ENCODE data around the gene CDH19. TPM values are rescaled to one million over a fixed set of nuclear protein-coding genes. Genes with fewer than 3 reads are reported as not detected.

Gene CDH19
- total and polyA plus RNA-seq, 7 experiments from 2014 or later = not detected

DNA sequence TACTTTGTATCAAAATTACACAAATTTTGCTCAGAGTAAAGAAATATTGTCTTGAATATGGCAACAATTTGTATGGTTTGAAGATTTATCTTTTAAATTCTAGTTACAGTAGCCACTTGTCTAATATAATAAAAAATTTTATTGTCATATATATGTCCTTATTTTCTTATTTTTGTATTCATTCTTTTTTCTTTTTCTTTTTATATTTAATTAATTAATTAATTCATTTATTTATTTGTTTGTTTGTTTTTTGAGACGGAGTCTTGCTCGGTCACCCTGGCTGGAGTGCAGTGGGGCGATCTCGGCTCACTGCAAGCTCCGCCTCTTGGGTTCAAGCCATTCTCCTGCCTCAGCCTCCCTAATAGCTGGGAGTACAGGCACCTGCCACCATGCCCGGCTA is 3.7 kb upstream of the CDH19 start:
- H3K27me3 ChIP-seq (ENCODE audit: control insufficient read depth in 2 of 2, insufficient read depth in 2 of 2, low read length in 2 of 2) = no peaks in the 10 kb centered on the region
- no peaks in the 10 kb centered on the region for H3K9me3 ChIP-seq (ENCODE audit: control insufficient read depth in 2 of 3, low read length in 3 of 3)
- Mint-ChIP-seq H3K27me3 (no peaks in the 10 kb centered on the region), H3K27ac (no peak overlapping the region), H3K36me3 (no peaks in the 10 kb centered on the region), H3K9me3 (peaks cover 0 to 9% (median 0%) of the 10 kb centered on the region in 11 donors), H3K4me3 (no peak overlapping the region), H3K4me1 (no peaks in the 10 kb centered on the region)
- ATAC-seq (no peak), DNase-seq (no peak)
- intact Hi-C loops (cut with micrococcal nuclease) = no loop called here
- H3K27ac ChIP-seq (ENCODE audit: low read depth, low read length) = no peak overlapping the region
- ChIA-PET POLR2A (no interaction called here), CTCF (no interaction called here)
- no peaks in the 10 kb centered on the region for H3K4me1 ChIP-seq (ENCODE audit: control insufficient read depth in 2 of 2, insufficient read depth in 2 of 2, low read length in 2 of 2)
- H3K36me3 ChIP-seq (ENCODE audit: control insufficient read depth in 2 of 3, insufficient read depth in 3 of 3, low read length in 3 of 3) = no peaks in the 10 kb centered on the region
- H3K4me3 ChIP-seq (ENCODE audit: low read length) = no peak overlapping the region

DNA sequence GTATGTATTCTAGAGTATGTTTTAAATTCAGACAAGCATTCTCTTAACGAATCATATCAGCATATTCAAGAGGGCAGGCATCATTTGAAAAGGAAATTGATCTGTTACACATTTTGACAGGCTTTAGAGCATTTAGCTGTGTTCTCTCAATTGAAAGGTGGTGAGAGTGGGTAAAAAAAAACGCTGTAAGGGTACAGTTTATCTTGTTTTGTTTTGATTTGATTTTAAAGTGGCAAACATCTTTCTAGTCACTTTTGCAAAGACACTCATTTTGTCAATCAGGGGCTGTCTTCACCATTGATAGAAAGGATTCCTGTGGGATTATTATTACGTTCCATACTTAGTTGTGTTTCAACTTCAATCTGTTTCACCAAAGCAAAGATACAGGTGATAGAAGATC is 2.2 kb downstream of the CDH19 start:
- no peak for DNase-seq

DNA sequence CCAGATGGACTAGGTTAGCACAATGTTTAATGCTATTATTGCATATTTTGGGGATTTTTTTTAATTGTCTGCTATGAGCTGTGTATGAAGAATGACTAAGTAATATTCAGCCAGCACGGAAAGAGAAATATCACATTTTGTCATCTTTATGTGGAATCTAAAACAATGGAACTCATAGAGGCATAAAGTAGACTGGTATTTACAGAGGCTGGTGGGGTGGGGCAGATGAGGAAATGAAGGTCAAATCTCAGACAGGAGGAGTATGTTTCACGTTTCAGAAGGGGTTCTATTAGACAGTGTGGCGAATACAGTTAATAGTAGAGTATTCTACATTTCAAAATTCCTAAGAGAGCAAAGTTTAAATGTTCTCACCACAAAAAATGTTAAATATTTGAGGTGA is 4.7 kb downstream of the CDH19 start:
- H3K4me3 Mint-ChIP-seq = no peak overlapping the region

More for the DNA sequence above, 2.2 kb downstream of the CDH19 start:
- Histone ChIP-seq H3K4me3 (ENCODE audit: low read length) (no peak overlapping the region), H3K9me3 (ENCODE audit: control insufficient read depth in 2 of 3, low read length in 3 of 3) (no peaks in the 10 kb centered on the region), H3K4me1 (ENCODE audit: control insufficient read depth in 2 of 2, insufficient read depth in 2 of 2, low read length in 2 of 2) (no peaks in the 10 kb centered on the region), H3K27me3 (ENCODE audit: control insufficient read depth in 2 of 2, insufficient read depth in 2 of 2, low read length in 2 of 2) (no peaks in the 10 kb centered on the region), H3K36me3 (ENCODE audit: control insufficient read depth in 2 of 3, insufficient read depth in 3 of 3, low read length in 3 of 3) (no peaks in the 10 kb centered on the region), H3K27ac (ENCODE audit: low read depth, low read length) (no peak overlapping the region)
- Mint-ChIP-seq H3K36me3 (no peaks in the 10 kb centered on the region), H3K27me3 (no peaks in the 10 kb centered on the region), H3K4me3 (no peak overlapping the region), H3K9me3 (peaks cover 0 to 12% (median 3%) of the 10 kb centered on the region in 11 donors), H3K4me1 (no peaks in the 10 kb centered on the region), H3K27ac (no peak overlapping the region)
- POLR2A ChIA-PET = no interaction called here
- intact Hi-C loops (cut with micrococcal nuclease) = no loop called here
- CTCF ChIA-PET = no interaction called here
- ATAC-seq = no peak

DNA sequence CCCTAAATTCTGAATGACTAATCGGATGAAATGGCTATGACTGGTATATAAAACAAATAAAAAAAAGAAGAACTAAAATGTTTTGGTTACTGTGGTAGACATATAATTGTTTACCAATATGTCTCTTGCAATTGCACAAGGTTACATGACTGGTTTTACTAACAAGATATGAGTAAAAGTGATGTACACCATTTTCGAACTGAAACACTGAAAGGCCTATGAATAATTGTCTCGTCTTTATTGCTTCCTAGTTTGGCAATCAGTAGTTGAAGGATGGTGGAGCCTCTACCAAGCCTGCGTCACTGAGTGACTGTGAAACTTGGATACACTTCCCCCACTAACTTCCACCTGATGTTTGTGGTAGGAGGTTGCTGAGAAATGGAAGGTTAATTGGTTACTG is 16.5 kb downstream of the CDH19 start:
- DNase-seq (no peak), ATAC-seq (no peak)
- no peaks in the 10 kb centered on the region for H3K27me3 ChIP-seq (ENCODE audit: control insufficient read depth in 2 of 2, insufficient read depth in 2 of 2, low read length in 2 of 2)
- H3K4me3 ChIP-seq (ENCODE audit: low read length) = no peak overlapping the region
- Mint-ChIP-seq H3K27ac (no peak overlapping the region), H3K9me3 (peaks cover 0 to 2% (median 0%) of the 10 kb centered on the region in 11 donors), H3K36me3 (no peaks in the 10 kb centered on the region), H3K4me3 (no peak overlapping the region), H3K27me3 (no peaks in the 10 kb centered on the region), H3K4me1 (no peaks in the 10 kb centered on the region)
- no peak overlapping the region for H3K27ac ChIP-seq (ENCODE audit: low read depth, low read length)
- ChIA-PET CTCF (no interaction called here), POLR2A (no interaction called here)
- intact Hi-C loops (cut with micrococcal nuclease) = no loop called here
- no peaks in the 10 kb centered on the region for H3K4me1 ChIP-seq (ENCODE audit: control insufficient read depth in 2 of 2, insufficient read depth in 2 of 2, low read length in 2 of 2)
- no peaks in the 10 kb centered on the region for H3K9me3 ChIP-seq (ENCODE audit: control insufficient read depth in 2 of 3, low read length in 3 of 3)
- no peaks in the 10 kb centered on the region for H3K36me3 ChIP-seq (ENCODE audit: control insufficient read depth in 2 of 3, insufficient read depth in 3 of 3, low read length in 3 of 3)

More for the DNA sequence above, 4.7 kb downstream of the CDH19 start:
- H3K36me3 ChIP-seq (ENCODE audit: control insufficient read depth in 2 of 3, insufficient read depth in 3 of 3, low read length in 3 of 3) = no peaks in the 10 kb centered on the region
- H3K4me1 ChIP-seq (ENCODE audit: control insufficient read depth in 2 of 2, insufficient read depth in 2 of 2, low read length in 2 of 2) = no peaks in the 10 kb centered on the region
- Mint-ChIP-seq H3K36me3 (no peaks in the 10 kb centered on the region), H3K4me1 (no peaks in the 10 kb centered on the region), H3K9me3 (peaks cover 0 to 28% (median 9%) of the 10 kb centered on the region in 11 donors), H3K27me3 (no peaks in the 10 kb centered on the region), H3K27ac (no peak overlapping the region)
- DNase-seq = no peak
- CTCF ChIA-PET = no interaction called here
- no peak overlapping the region for H3K4me3 ChIP-seq (ENCODE audit: low read length)
- H3K27ac ChIP-seq (ENCODE audit: low read depth, low read length) = no peak overlapping the region
- H3K27me3 ChIP-seq (ENCODE audit: control insufficient read depth in 2 of 2, insufficient read depth in 2 of 2, low read length in 2 of 2) = no peaks in the 10 kb centered on the region
- H3K9me3 ChIP-seq (ENCODE audit: control insufficient read depth in 2 of 3, low read length in 3 of 3) = no peaks in the 10 kb centered on the region
- ATAC-seq = no peak
- POLR2A ChIA-PET = no interaction called here
- intact Hi-C loops (cut with micrococcal nuclease) = no loop called here

DNA sequence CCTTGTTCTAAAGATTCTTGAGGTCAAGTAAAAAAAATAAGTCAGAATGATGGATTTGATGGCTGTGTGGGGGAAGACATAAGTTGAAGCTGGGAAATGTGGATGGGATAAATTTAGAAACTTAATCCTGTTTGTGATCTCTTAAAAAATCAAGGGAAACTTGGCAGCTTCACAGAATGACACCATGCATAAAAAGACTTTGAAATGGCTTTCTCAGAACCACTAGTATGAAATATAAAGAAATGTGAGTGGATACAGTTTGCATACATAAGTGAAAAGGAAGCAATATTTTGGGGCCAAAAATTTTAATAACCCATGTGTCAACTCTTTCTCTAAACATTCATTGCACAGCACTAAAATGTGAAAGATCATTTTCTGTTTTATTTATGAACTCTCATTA is 21.7 kb downstream of the CDH19 start:
- Mint-ChIP-seq H3K27me3 (no peaks in the 10 kb centered on the region), H3K36me3 (no peaks in the 10 kb centered on the region), H3K4me3 (no peak overlapping the region), H3K27ac (no peak overlapping the region), H3K4me1 (no peaks in the 10 kb centered on the region), H3K9me3 (peaks cover 0 to 5% (median 0%) of the 10 kb centered on the region in 11 donors)
- no peaks in the 10 kb centered on the region for H3K9me3 ChIP-seq (ENCODE audit: control insufficient read depth in 2 of 3, low read length in 3 of 3)
- DNase-seq = no peak
- H3K27me3 ChIP-seq (ENCODE audit: control insufficient read depth in 2 of 2, insufficient read depth in 2 of 2, low read length in 2 of 2) = no peaks in the 10 kb centered on the region
- H3K36me3 ChIP-seq (ENCODE audit: control insufficient read depth in 2 of 3, insufficient read depth in 3 of 3, low read length in 3 of 3) = no peaks in the 10 kb centered on the region
- no peak for ATAC-seq
- ChIA-PET CTCF (no interaction called here), POLR2A (no interaction called here)
- intact Hi-C loops (cut with micrococcal nuclease) = no loop called here
- no peak overlapping the region for H3K27ac ChIP-seq (ENCODE audit: low read depth, low read length)
- H3K4me1 ChIP-seq (ENCODE audit: control insufficient read depth in 2 of 2, insufficient read depth in 2 of 2, low read length in 2 of 2) = no peaks in the 10 kb centered on the region
- H3K4me3 ChIP-seq (ENCODE audit: low read length) = no peak overlapping the region

DNA sequence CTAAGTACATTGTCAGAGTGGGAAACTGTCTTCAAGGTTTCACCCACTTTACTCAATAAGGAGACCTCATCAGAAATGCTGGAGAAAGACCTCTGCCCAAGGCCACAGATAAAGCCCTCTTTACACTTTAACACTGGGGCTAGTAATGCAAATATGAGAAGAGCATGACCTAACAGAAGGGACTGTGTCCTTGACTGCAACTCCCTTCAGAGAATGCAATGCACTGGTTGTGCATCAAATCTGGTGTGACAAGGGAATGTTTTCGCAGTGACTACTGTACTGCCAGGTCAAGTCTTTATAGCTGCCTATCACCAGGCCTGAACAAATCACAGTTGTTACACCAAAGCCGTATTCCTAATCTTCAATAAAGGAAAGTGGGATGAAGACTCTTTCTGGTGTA is 28.6 kb downstream of the CDH19 start:
- intact Hi-C loops (cut with micrococcal nuclease) = no loop called here
- Histone ChIP-seq H3K4me3 (ENCODE audit: low read length) (no peak overlapping the region), H3K27me3 (ENCODE audit: control insufficient read depth in 2 of 2, insufficient read depth in 2 of 2, low read length in 2 of 2) (no peaks in the 10 kb centered on the region), H3K27ac (ENCODE audit: low read depth, low read length) (no peak overlapping the region), H3K36me3 (ENCODE audit: control insufficient read depth in 2 of 3, insufficient read depth in 3 of 3, low read length in 3 of 3) (no peaks in the 10 kb centered on the region), H3K9me3 (ENCODE audit: control insufficient read depth in 2 of 3, low read length in 3 of 3) (no peaks in the 10 kb centered on the region), H3K4me1 (ENCODE audit: control insufficient read depth in 2 of 2, insufficient read depth in 2 of 2, low read length in 2 of 2) (no peaks in the 10 kb centered on the region)
- Mint-ChIP-seq H3K27ac (no peak overlapping the region), H3K4me3 (no peak overlapping the region), H3K36me3 (no peaks in the 10 kb centered on the region), H3K4me1 (no peaks in the 10 kb centered on the region), H3K9me3 (peaks cover 0 to 5% (median 0%) of the 10 kb centered on the region in 11 donors), H3K27me3 (no peaks in the 10 kb centered on the region)
- no peak for ATAC-seq
- no peak for DNase-seq
- ChIA-PET CTCF (no interaction called here), POLR2A (no interaction called here)

DNA sequence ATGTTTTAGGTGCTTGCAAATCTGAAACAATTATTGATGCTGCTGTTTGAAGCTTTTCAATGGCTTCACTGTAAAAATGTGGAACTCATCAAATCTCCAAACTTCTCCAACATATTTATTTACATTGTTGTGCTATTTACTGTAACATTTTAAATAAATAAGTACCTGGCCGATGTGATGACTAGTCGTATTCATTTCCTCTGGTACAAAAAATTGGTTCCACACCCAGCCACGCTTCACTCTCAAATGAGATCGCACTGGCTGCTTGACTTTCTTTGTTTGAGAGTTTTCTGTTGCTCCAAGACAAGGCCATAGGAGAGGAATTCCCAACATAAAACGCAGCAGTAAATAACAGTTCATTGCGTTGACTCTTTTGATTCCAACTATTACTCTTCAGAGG is 32.0 kb downstream of the CDH19 start:
- H3K27ac ChIP-seq (ENCODE audit: low read depth, low read length) = no peak overlapping the region
- no peaks in the 10 kb centered on the region for H3K36me3 ChIP-seq (ENCODE audit: control insufficient read depth in 2 of 3, insufficient read depth in 3 of 3, low read length in 3 of 3)
- ATAC-seq (no peak), DNase-seq (no peak)
- no peaks in the 10 kb centered on the region for H3K36me3 Mint-ChIP-seq
- no peaks in the 10 kb centered on the region for H3K27me3 ChIP-seq (ENCODE audit: control insufficient read depth in 2 of 2, insufficient read depth in 2 of 2, low read length in 2 of 2)
- peaks cover 0 to 4% (median 0%) of the 10 kb centered on the region in 11 donors for H3K9me3 Mint-ChIP-seq
- no peak overlapping the region for H3K4me3 Mint-ChIP-seq
- ChIA-PET CTCF (no interaction called here), POLR2A (no interaction called here)
- intact Hi-C loops (cut with micrococcal nuclease) = no loop called here
- H3K4me1 ChIP-seq (ENCODE audit: control insufficient read depth in 2 of 2, insufficient read depth in 2 of 2, low read length in 2 of 2) = no peaks in the 10 kb centered on the region
- H3K9me3 ChIP-seq (ENCODE audit: control insufficient read depth in 2 of 3, low read length in 3 of 3) = no peaks in the 10 kb centered on the region
- H3K4me3 ChIP-seq (ENCODE audit: low read length) = no peak overlapping the region
- no peaks in the 10 kb centered on the region for H3K4me1 Mint-ChIP-seq
- no peak overlapping the region for H3K27ac Mint-ChIP-seq
- H3K27me3 Mint-ChIP-seq = no peaks in the 10 kb centered on the region

All from naive thymus-derived CD4-positive, alpha-beta T cell (primary cell).